Transverse colon (tissue), 4 donors: ENCODE results near the gene ZNF107. TPM values are rescaled to one million over a fixed set of nuclear protein-coding genes. Genes with fewer than 3 reads are reported as not detected.

ENCODE experiments used
- DNase-seq: peaks from one replicate; pipeline ENCODE4 v3.0.0-alpha.2; 2019
- H3K27ac ChIP-seq, 4 donors: fragments of 200-600 bp; sonication (generic); 2 replicates each; pipeline ENCODE4 v1.5.1; 2016 to 2018; ENCODE audit warnings: inconsistent platforms in 4 of 4
- H3K27me3 ChIP-seq: fragments of 200-600 bp; sonication (generic); 2 replicates; pipeline ENCODE4 v1.5.1; 2017; ENCODE audit warnings: inconsistent platforms
- H3K36me3 ChIP-seq, 4 donors: fragments of 200-600 bp; sonication (generic); 2 replicates each; pipeline ENCODE4 v1.5.1; 2017 to 2019; ENCODE audit warnings: inconsistent platforms in 4 of 4
- H3K4me1 ChIP-seq, 4 donors: fragments of 200-600 bp; sonication (generic); 2 replicates each; pipeline ENCODE4 v1.5.1; 2017 to 2020; ENCODE audit warnings: inconsistent platforms in 4 of 4
- H3K4me3 ChIP-seq, 4 donors: fragments of 200-600 bp; sonication (generic); 1 replicate in 1 of 4; 2 replicates in 3 of 4; pipeline versions ENCODE4 v1.5.1 to v1.6.1; 2017 to 2019; ENCODE audit warnings: inconsistent platforms in 4 of 4
- H3K9me3 ChIP-seq, 2 donors: fragments of 200-600 bp; sonication (generic); 2 replicates each; pipeline ENCODE4 v1.5.1; 2017 to 2019; ENCODE audit warnings: inconsistent platforms in 2 of 2
- CTCF ChIP-seq, 5 experiments: fragments of 200-600 bp in 3 of 5; fragments of 450-650 bp in 2 of 5; sonication (generic) in 3 of 5; IDR thresholded peaks; 1 replicate in 2 of 5; 2 replicates in 3 of 5; pipeline ENCODE4 v1.5.1; 2016 to 2017; ENCODE audit warnings: antibody characterized with exemption in 5 of 5, inconsistent platforms in 3 of 5, mild to moderate bottlenecking in 2 of 5, moderate library complexity in 1 of 5
- EP300 ChIP-seq: sonication (generic); formaldehyde crosslinking; IDR thresholded peaks from one replicate; pipeline ENCODE4 v1.6.1; 2017; ENCODE audit warnings: antibody characterized with exemption, low read depth
- POLR2A ChIP-seq: fragments of 450-650 bp; IDR thresholded peaks from one replicate; pipeline ENCODE4 v1.6.1; 2016; ENCODE audit warnings: antibody characterized with exemption, mild to moderate bottlenecking, moderate library complexity
- POLR2AphosphoS5 ChIP-seq, 3 donors: sonication (generic); formaldehyde crosslinking; IDR thresholded peaks; one replicate each; pipeline ENCODE4 v1.6.1; 2016; ENCODE audit warnings: antibody characterized with exemption in 3 of 3
- WGBS, 2 donors: methylation state at CpG; one replicate each; pipeline ENCODE4 v1.1.5; 2018; ENCODE audit warnings: low coverage in 1 of 2; 5-methylcytosine and 5-hydroxymethylcytosine counted together
- in situ Hi-C, 4 donors: fragments of 200-750 bp; cut with MboI; loops; one replicate each; pipeline versions ENCODE4 v1.15.0 to v1.15.1; 2017; ENCODE audit warnings: low sequenced_read_pairs in 3 of 4, low pct_ligation_motif_present in 1 of 4, low pct_unique_long_range_greater_than_20kb in 1 of 4
- intact Hi-C: fragments of 100-400 bp; cut with DNase I; formaldehyde crosslinking; loops from one replicate; pipeline ENCODE4 v1.15.1; 2023; ENCODE audit warnings: low total_unique reads
- total RNA-seq, 4 donors: library from RNA; depleted of rRNA; stranded (reverse); fragments of >200 nt; gene quantifications; one replicate each; pipeline ENCODE4 v1.1.0, GENCODE V29; 2016

Gene ZNF107
- total RNA-seq, 4 donors from 2014 or later, result 3.8 to 11.2 (median 8.4) TPM

GRCh38 chr7:64636386-64636785 is 29.5 kb upstream of the ZNF107 start:
- intact Hi-C loops (no loop called here), in situ Hi-C loops (no loop called here)
- Histone ChIP-seq H3K9me3 (no peaks in the 10 kb centered on the region), H3K4me1 (no peaks in the 10 kb centered on the region), H3K4me3 (no peak overlapping the region), H3K27ac (no peak overlapping the region), H3K27me3 (no peaks in the 10 kb centered on the region), H3K36me3 (no peaks in the 10 kb centered on the region)
- 72 to 80% methylated on average over 2 to 4 of the region's 4 CpGs for WGBS, 2 donors
- DNase-seq, result no peak
- TF ChIP-seq CTCF (IDR thresholded peaks at IDR 0.05) (no peak), EP300 (no peak), POLR2AphosphoS5 (IDR thresholded peaks at IDR 0.05) (no peak), POLR2A (no peak)

DNA sequence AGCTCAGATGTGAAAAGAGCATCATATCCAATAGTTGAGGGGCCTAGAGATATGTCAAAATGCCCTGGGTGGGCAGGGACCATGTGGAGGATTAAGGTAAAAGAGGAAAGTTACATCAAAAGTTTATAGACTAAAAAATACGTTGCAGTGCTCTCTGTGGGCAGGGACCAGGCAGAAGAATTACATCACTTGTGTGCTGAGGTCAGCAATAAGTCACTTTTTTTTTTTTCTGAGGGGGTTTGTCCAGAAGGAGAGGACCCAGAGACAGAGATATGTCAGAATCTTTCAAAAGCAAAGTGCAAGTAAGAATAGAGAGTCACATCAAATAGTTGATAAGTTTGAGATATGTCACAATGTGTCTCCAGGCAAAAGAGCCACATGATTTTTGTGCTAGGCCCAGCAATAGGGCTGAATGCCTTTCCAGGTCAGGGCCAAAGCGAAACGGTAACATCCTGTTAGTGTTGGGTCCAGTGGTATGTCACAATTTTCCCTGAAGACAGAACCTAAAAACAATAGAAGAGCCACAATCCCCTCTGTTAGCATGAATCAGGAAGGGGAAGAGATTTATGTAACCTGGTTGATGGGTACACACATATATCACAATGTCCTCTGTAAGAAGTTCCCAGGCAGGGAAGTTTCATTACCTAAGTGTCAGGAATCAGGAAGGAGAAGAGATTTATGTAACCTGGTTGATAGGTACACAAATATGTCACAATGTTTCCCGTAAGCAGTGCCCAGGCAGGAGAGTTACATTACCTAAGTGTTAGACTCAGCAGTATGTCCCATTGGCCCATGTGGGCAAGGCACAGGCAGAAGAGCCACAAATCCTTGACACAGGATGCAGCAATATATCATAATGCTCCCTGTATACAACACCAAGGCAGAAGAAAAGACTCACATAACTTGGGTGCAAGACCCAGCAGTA is 28.1 kb upstream of the ZNF107 start:
- H3K27ac ChIP-seq, result no peak overlapping the region
- DNase-seq, result no peak
- H3K36me3 ChIP-seq, result no peaks in the 10 kb centered on the region
- no peaks in the 10 kb centered on the region for H3K27me3 ChIP-seq
- no peak for TF ChIP-seq POLR2A
- TF ChIP-seq EP300, result no peak
- TF ChIP-seq POLR2AphosphoS5 (IDR thresholded peaks at IDR 0.05), result no peak
- no peak for TF ChIP-seq CTCF (IDR thresholded peaks at IDR 0.05)
- H3K4me3 ChIP-seq, result no peak overlapping the region
- intact Hi-C loops, result no loop called here
- 0 to 65% methylated on average over 1 to 4 of the region's 4 CpGs for WGBS, 2 donors
- no peaks in the 10 kb centered on the region for H3K4me1 ChIP-seq
- in situ Hi-C loops, result no loop called here
- no peaks in the 10 kb centered on the region for H3K9me3 ChIP-seq

- Histone ChIP-seq H3K27me3 (no peaks in the 10 kb centered on the region), H3K4me1 (no peaks in the 10 kb centered on the region), H3K36me3 (no peaks in the 10 kb centered on the region), H3K27ac (no peak overlapping the region), H3K4me3 (no peak overlapping the region), H3K9me3 (no peaks in the 10 kb centered on the region)
- intact Hi-C loops, result no loop called here
- WGBS, 2 donors, result 74% methylated on average over 2 of the region's 2 CpGs; no CpG with 5 or more reads in 1 of the 2 donors
- DNase-seq, result no peak
- in situ Hi-C loops, result no loop called here
- TF ChIP-seq CTCF (IDR thresholded peaks at IDR 0.05) (no peak), EP300 (no peak), POLR2AphosphoS5 (IDR thresholded peaks at IDR 0.05) (no peak), POLR2A (no peak)
These were observed 27.1 kb upstream of the ZNF107 start for GRCh38 chr7:64638822-64639221.

DNA sequence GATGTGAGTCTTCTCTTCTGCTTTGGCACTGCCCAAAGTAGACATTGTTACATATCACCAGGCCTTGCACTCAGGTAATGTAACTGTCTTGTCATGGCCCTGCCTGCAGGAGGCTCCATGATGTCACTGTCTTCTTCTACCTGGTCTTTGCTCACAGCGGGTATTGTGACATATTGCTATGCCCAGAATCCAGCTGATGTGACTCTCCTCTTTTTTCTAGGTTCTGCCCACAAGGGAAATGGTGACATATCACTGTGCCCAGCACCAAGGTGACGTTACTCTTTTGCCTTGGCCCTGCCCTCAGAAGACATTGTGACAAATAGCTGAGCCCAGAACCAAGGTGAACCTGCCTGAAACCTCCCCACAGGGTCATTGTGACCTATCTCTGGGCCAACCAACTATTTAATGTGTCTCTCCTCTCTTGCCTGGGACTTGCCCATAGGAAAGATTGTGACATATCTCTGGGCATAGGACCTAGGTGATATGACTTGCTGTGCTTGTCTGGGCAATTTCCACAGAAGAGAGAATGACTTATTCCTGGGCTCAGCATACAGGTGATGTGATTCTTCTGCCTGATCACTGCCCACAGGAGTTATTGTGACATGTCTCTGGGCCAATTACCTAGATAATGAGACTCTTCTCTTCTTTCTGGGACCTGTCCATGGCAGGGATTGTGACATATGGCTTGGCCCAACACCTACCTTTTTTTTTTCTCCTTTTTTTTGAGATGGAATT is 26.5 kb upstream of the ZNF107 start:
- Histone ChIP-seq H3K9me3 (no peaks in the 10 kb centered on the region), H3K36me3 (no peaks in the 10 kb centered on the region), H3K4me3 (no peak overlapping the region), H3K27ac (no peak overlapping the region), H3K4me1 (no peaks in the 10 kb centered on the region), H3K27me3 (no peaks in the 10 kb centered on the region)
- DNase-seq, result no peak
- TF ChIP-seq CTCF (IDR thresholded peaks at IDR 0.05) (no peak), POLR2A (no peak), POLR2AphosphoS5 (IDR thresholded peaks at IDR 0.05) (no peak), EP300 (no peak)
- WGBS, 2 donors, result 61% methylated on average over 2 of the region's 2 CpGs; no CpG with 5 or more reads in 1 of the 2 donors
- in situ Hi-C loops, result no loop called here
- intact Hi-C loops, result no loop called here
